Thyroid gland (tissue), 4 donors: ENCODE results near the gene PSMA4.

Experiments used
- CTCF ChIP-seq, 6 experiments: fragments of 200-600 bp in 3 of 6; fragments of 450-650 bp in 3 of 6; sonication (generic) in 3 of 6; IDR thresholded peaks; one replicate each; pipeline ENCODE4 v1.5.1; 2016 to 2019; ENCODE audit warnings: antibody characterized with exemption in 6 of 6, mild to moderate bottlenecking in 2 of 6, inconsistent platforms in 1 of 6, moderate library complexity in 1 of 6
- POLR2A ChIP-seq, 2 donors: fragments of 450-650 bp; IDR thresholded peaks; one replicate each; pipeline ENCODE4 v1.6.1; 2017; ENCODE audit warnings: antibody characterized with exemption in 2 of 2, mild to moderate bottlenecking in 2 of 2, moderate library complexity in 1 of 2

- TF ChIP-seq CTCF (IDR thresholded peaks at IDR 0.05), result no peak
- TF ChIP-seq POLR2A (IDR thresholded peaks at IDR 0.05), result no peak
Observed at GRCh38 chr15:78492872-78493271, 47.4 kb upstream of the PSMA4 start.
